ENCODE data around the gene CFAP100. TPM values are rescaled to one million over a fixed set of nuclear protein-coding genes. Genes with fewer than 3 reads are reported as not detected.

The CFAP100 gene
- under 1 TPM; 0.44 to 0.66 TPM for total RNA-seq
- 2.6 TPM for polyA plus RNA-seq (2013, experiment 1 of 2)
- 1.6 TPM for polyA plus RNA-seq (2013, experiment 2 of 2)
- long read RNA-seq, experiment 1, result 0 reads
- long read RNA-seq, experiment 2, result 0 reads
- long read RNA-seq, experiment 3, result 0 reads
- long read RNA-seq, experiment 4, result 0 reads

GRCh38 chr3:126394179-126394976 is at the start of gene CFAP100:
TSS of gene CFAP100 (plus strand) at chr3:126394909. CDS start at chr3:126396001, 1,092 bp downstream.
- Histone ChIP-seq H3K9ac (ENCODE audit: extremely low read depth, low read length, poor library complexity, severe bottlenecking) (peak within 1 kb of the TSS; percentile 44), H3K4me1 (ENCODE audit: control insufficient read depth, insufficient read depth, low read length) (no peaks in the 10 kb centered on the region), H3K4me3 (ENCODE audit: low read length) (peak within 1 kb of the TSS; percentile 64), H3K9me3 (ENCODE audit: control insufficient read depth, low read length) (no peaks in the 10 kb centered on the region), H3K36me3 (ENCODE audit: control insufficient read depth, insufficient read depth, low read length) (no peaks in the 10 kb centered on the region), H3K27me3 (ENCODE audit: control insufficient read depth, insufficient read depth, low read length, poor library complexity, severe bottlenecking) (peaks cover 29% of the 10 kb centered on the region), H3K27ac (ENCODE audit: low read depth, low read length) (no peak within 1 kb of the TSS)
- H3K36me3 Mint-ChIP-seq (ENCODE audit: low read depth), result no peaks in the 10 kb centered on the region
- TF ChIP-seq, protein P1, sequence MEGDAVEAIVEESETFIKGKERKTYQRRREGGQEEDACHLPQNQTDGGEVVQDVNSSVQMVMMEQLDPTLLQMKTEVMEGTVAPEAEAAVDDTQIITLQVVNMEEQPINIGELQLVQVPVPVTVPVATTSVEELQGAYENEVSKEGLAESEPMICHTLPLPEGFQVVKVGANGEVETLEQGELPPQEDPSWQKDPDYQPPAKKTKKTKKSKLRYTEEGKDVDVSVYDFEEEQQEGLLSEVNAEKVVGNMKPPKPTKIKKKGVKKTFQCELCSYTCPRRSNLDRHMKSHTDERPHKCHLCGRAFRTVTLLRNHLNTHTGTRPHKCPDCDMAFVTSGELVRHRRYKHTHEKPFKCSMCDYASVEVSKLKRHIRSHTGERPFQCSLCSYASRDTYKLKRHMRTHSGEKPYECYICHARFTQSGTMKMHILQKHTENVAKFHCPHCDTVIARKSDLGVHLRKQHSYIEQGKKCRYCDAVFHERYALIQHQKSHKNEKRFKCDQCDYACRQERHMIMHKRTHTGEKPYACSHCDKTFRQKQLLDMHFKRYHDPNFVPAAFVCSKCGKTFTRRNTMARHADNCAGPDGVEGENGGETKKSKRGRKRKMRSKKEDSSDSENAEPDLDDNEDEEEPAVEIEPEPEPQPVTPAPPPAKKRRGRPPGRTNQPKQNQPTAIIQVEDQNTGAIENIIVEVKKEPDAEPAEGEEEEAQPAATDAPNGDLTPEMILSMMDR (conservative IDR thresholded peaks at IDR 0.05), result no peak
- H3K4me3 Mint-ChIP-seq, result peak within 1 kb of the TSS; percentile 50
- WGBS, 2 experiments (ENCODE audit: insufficient coverage in 1 of 2, insufficient read length in 1 of 2), result 39 to 66% methylated on average over 25 to 43 of the region's 43 CpGs
- no peaks in the 10 kb centered on the region for H3K9me3 Mint-ChIP-seq
- H3K4me1 Mint-ChIP-seq, result peaks cover 6% of the 10 kb centered on the region
- H3K27ac Mint-ChIP-seq, result peak within 1 kb of the TSS; percentile 23
- DNase-seq, result peak; percentile 93
- H3K27me3 Mint-ChIP-seq (ENCODE audit: insufficient read depth), result peaks cover 67% of the 10 kb centered on the region

GRCh38 chr3:126345231-126345630 is 49.5 kb upstream of the CFAP100 start:
- no peaks in the 10 kb centered on the region for H3K9me3 Mint-ChIP-seq
- Histone ChIP-seq H3K4me3 (ENCODE audit: low read length) (no peak overlapping the region), H3K36me3 (ENCODE audit: control insufficient read depth, insufficient read depth, low read length) (no peaks in the 10 kb centered on the region), H3K9ac (ENCODE audit: extremely low read depth, low read length, poor library complexity, severe bottlenecking) (no peak overlapping the region), H3K27me3 (ENCODE audit: control insufficient read depth, insufficient read depth, low read length, poor library complexity, severe bottlenecking) (no peaks in the 10 kb centered on the region), H3K9me3 (ENCODE audit: control insufficient read depth, low read length) (no peaks in the 10 kb centered on the region), H3K27ac (ENCODE audit: low read depth, low read length) (no peak overlapping the region), H3K4me1 (ENCODE audit: control insufficient read depth, insufficient read depth, low read length) (no peaks in the 10 kb centered on the region)
- no peaks in the 10 kb centered on the region for H3K27me3 Mint-ChIP-seq (ENCODE audit: insufficient read depth)
- peaks cover 8% of the 10 kb centered on the region for H3K36me3 Mint-ChIP-seq (ENCODE audit: low read depth)
- H3K4me1 Mint-ChIP-seq, result peaks cover 4% of the 10 kb centered on the region
- TF ChIP-seq, protein P1 (conservative IDR thresholded peaks at IDR 0.05), result no peak
- no peak overlapping the region for H3K4me3 Mint-ChIP-seq
- no peak for DNase-seq
- 93 to 100% methylated on average over 2 to 7 of the region's 7 CpGs for WGBS, 2 experiments (ENCODE audit: insufficient coverage in 1 of 2, insufficient read length in 1 of 2)
- peak overlapping the region; percentile 8 for H3K27ac Mint-ChIP-seq

DNA sequence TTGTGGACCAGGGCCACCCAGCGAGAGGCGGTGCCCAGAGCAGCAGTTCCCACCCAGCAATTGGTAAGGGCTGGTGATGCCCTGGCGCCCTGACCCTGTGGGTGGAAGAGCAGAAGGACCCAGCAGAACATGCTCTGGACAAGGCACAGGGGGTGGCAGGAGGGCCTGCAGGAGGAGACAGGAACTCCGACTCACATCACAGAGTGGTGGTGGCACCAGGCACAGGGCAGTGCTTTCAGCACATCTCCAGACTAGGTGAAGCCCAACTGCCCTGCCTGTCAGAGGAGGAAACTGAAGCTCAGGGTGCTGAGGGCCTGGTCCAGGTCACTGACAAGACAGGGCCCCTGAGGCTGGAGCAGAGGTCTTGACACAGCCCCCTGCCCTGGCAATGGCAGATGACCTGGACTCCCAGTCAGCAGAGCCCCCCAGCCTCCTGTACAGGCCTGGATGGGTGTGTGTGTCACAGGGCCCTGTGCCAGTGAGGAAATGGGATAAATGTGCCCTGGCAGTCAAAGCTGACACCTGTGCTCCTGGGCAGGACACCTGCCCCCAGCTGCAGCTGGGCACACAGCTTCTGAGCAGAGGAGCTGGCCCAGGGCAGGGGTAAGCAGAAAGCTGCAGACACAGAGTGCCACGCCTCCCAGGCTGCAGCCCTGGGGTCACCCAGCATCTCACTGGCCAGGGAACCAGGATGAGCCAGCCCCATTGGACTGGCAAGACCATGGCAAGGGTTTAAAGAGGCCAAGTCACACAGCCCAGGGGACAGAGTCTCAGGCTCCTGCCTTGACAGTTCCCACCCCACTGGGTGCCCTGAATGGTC is 48.9 kb upstream of the CFAP100 start:
- Histone ChIP-seq H3K9ac (ENCODE audit: extremely low read depth, low read length, poor library complexity, severe bottlenecking) (no peak overlapping the region), H3K4me3 (ENCODE audit: low read length) (no peak overlapping the region), H3K27me3 (ENCODE audit: control insufficient read depth, insufficient read depth, low read length, poor library complexity, severe bottlenecking) (no peaks in the 10 kb centered on the region), H3K9me3 (ENCODE audit: control insufficient read depth, low read length) (no peaks in the 10 kb centered on the region), H3K27ac (ENCODE audit: low read depth, low read length) (no peak overlapping the region), H3K4me1 (ENCODE audit: control insufficient read depth, insufficient read depth, low read length) (no peaks in the 10 kb centered on the region), H3K36me3 (ENCODE audit: control insufficient read depth, insufficient read depth, low read length) (no peaks in the 10 kb centered on the region)
- TF ChIP-seq, protein P1 (conservative IDR thresholded peaks at IDR 0.05), result no peak
- H3K4me3 Mint-ChIP-seq, result no peak overlapping the region
- no peak overlapping the region for H3K27ac Mint-ChIP-seq
- H3K4me1 Mint-ChIP-seq, result peaks cover 4% of the 10 kb centered on the region
- H3K36me3 Mint-ChIP-seq (ENCODE audit: low read depth), result peaks cover 10% of the 10 kb centered on the region
- H3K27me3 Mint-ChIP-seq (ENCODE audit: insufficient read depth), result no peaks in the 10 kb centered on the region
- 92 to 100% methylated on average over 3 to 5 of the region's 5 CpGs for WGBS, 2 experiments (ENCODE audit: insufficient coverage in 1 of 2, insufficient read length in 1 of 2)
- peak; percentile 32 for DNase-seq
- no peaks in the 10 kb centered on the region for H3K9me3 Mint-ChIP-seq
